Thyroid gland (tissue), 4 donors: ENCODE results near the gene SLC29A3.

ENCODE experiments used
- CTCF ChIP-seq, 6 experiments: fragments of 200-600 bp in 3 of 6; fragments of 450-650 bp in 3 of 6; sonication (generic) in 3 of 6; IDR thresholded peaks; one replicate each; pipeline ENCODE4 v1.5.1; 2016 to 2019; ENCODE audit warnings: antibody characterized with exemption in 6 of 6, mild to moderate bottlenecking in 2 of 6, inconsistent platforms in 1 of 6, moderate library complexity in 1 of 6
- POLR2A ChIP-seq, 2 donors: fragments of 450-650 bp; IDR thresholded peaks; one replicate each; pipeline ENCODE4 v1.6.1; 2017; ENCODE audit warnings: antibody characterized with exemption in 2 of 2, mild to moderate bottlenecking in 2 of 2, moderate library complexity in 1 of 2

GRCh38 chr10:71274901-71275796 is 43.9 kb upstream of the SLC29A3 start:
- no peak for TF ChIP-seq POLR2A (IDR thresholded peaks at IDR 0.05)
- TF ChIP-seq CTCF (IDR thresholded peaks at IDR 0.05), result no peak
